HG03460 (cell line): Measurements from ENCODE around the gene CAGE1.

ENCODE experiments used
- ATAC-seq: cut with Tn5 transposase; IDR thresholded peaks from one replicate; pipeline ENCODE4 v1.9.1; 2021; ENCODE audit not compliant: unreplicated experiment

Gene CAGE1

GRCh38 chr6:7312616-7313504 is 76.7 kb downstream of the CAGE1 start, which contains the start of gene SSR1:
TSS of gene SSR1 (minus strand) at chr6:7313199. CDS start at chr6:7313120, 79 bp downstream.
- peak; percentile 98 for ATAC-seq

- no peak for ATAC-seq
Measured at GRCh38 chr6:7311917-7312615, 77.5 kb downstream of the CAGE1 start.

DNA sequence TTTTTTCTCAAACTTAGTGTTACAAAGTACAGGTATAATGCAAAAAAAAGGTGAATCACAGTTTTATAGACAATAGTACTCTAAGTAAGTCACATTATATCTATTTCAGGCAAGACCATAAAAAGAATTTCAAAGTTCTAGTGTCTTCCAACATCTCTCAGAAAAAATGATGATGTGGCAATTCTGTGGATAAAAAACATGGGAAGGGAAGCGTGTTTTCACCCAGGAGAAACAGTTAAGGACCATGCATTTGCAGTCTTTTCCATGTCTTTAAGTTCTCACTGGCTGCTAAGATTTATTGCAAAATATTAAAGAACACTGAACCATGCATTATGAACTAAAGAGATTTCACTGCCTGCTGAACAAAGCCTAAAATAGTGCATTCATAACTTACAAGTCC is 78.4 kb downstream of the CAGE1 start:
- no peak for ATAC-seq

DNA sequence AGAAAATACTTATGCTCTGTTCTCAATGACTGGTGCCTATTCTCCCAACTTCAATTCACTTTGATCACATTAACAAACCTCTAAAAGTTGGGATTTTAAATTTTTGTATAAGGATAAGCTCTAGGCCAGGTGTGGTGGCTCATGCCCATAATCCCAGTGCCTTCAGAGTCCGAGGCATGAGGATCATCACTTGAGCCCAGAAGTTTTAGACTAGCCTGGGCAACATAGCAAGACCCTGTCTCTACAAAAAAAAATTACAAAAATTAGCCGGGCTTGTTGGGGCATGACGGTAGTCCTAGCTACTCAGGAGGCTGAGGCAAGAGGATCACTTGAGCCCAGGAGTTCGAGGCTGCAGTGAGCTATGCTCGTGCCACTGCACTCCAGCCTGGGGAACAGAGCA is 80.5 kb downstream of the CAGE1 start:
- no peak for ATAC-seq

- ATAC-seq, result no peak
Measured at GRCh38 chr6:7307533-7307932, 82.0 kb downstream of the CAGE1 start.

DNA sequence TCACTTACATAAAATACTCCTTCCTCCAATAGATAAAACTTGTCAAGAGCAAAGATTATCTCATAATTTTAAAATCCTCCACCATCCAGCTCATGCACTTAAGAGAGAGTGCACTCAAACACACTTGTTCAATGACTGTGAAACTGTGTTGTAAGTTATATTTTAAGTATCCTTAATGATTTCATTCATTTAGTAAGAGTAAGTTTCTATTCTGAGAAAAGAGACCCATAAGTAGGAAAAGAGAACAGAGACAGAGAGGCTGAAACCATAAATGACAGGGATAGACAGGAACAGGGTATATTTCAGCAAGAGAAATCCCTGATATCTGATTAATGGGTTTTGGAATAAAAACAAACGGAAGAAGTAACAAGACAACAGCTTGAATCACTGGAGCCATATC is 84.7 kb downstream of the CAGE1 start:
- ATAC-seq, result no peak

- ATAC-seq, result no peak
Measured at GRCh38 chr6:7301702-7302101, 87.8 kb downstream of the CAGE1 start.

GRCh38 chr6:7300926-7301325 is 88.6 kb downstream of the CAGE1 start:
- no peak for ATAC-seq

DNA sequence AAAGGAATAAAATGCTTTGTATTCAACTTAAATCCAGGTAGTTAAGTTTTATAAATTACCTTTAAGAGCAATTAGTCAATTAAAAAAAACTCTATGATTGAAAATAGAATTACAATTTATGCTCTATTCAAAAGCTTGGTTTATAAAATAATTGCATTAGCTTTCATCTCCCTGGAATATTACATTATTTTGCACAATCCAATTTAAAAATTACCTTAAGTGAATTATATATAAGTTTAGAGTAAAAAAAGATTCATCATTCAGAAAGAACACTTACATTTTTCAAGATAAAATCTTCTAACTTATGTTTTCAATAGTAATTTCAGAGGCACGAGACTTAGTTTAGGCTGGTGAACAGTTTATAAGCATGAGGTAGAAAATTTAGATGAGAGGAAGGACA is 91.4 kb downstream of the CAGE1 start:
- ATAC-seq, result no peak

DNA sequence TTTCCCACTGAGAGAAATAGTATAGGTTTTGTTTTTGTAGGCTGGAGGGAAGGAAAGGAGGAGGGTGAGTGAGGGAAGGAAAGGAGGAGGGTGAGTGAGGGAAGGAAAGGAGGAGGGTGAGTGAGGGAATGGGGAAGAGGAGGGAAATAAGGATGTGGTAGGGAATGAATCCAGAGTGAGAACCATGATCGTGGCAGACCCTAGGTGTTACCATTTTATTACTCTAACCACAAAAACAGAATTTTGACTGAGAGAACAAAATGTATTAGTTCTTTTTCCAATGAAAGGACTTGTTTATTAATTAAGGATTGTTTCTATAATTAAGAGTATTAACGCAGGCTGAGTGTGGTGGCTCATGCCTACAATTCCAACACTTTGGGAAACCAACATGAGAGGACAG is 92.9 kb downstream of the CAGE1 start:
- no peak for ATAC-seq

GRCh38 chr6:7295916-7296315 is 93.6 kb downstream of the CAGE1 start:
- no peak for ATAC-seq

GRCh38 chr6:7292596-7293255 is 96.8 kb downstream of the CAGE1 start:
- no peak for ATAC-seq

DNA sequence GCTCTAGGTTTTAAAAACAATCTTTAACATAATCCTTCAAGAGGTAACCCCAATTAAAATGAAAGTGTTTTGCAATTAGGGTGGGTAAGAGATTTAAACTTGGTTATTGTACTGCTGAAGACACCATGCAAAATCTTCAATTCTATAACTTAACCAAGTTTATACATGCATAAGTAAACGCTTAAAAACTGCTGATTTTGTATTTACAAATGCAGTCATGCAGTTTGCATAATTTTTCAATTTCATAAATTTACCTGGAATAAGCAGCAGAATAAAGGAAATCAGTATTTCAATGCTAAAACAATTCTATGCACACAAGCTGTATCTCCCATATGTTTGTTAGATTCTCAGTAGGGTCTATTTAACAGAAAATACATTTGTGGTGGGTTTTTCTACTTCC is 99.5 kb downstream of the CAGE1 start:
- no peak for ATAC-seq

- ATAC-seq, result no peak
Measured at GRCh38 chr6:7285416-7285815, 104.1 kb downstream of the CAGE1 start.

GRCh38 chr6:7283676-7284075 is 105.9 kb downstream of the CAGE1 start:
- no peak for ATAC-seq

GRCh38 chr6:7282097-7282906 is 107.2 kb downstream of the CAGE1 start:
- ATAC-seq, result no peak
